Stimulated activated CD4-positive, alpha-beta T cell treated with anti-CD3 and anti-CD28 coated beads, Interleukin-15, amount 100 ng/mL, for 24 hours (primary cell): Measurements from ENCODE around the gene ZNF485.
"Not testable (repeated sequence)": the region's sequence is repeated elsewhere in the genome, so short reads cannot be mapped to it uniquely, and the experiment has no call there.

Source experiments
- DNase-seq: peaks from one replicate; pipeline ENCODE4 v3.0.0-alpha.2; 2020

The ZNF485 gene

DNA sequence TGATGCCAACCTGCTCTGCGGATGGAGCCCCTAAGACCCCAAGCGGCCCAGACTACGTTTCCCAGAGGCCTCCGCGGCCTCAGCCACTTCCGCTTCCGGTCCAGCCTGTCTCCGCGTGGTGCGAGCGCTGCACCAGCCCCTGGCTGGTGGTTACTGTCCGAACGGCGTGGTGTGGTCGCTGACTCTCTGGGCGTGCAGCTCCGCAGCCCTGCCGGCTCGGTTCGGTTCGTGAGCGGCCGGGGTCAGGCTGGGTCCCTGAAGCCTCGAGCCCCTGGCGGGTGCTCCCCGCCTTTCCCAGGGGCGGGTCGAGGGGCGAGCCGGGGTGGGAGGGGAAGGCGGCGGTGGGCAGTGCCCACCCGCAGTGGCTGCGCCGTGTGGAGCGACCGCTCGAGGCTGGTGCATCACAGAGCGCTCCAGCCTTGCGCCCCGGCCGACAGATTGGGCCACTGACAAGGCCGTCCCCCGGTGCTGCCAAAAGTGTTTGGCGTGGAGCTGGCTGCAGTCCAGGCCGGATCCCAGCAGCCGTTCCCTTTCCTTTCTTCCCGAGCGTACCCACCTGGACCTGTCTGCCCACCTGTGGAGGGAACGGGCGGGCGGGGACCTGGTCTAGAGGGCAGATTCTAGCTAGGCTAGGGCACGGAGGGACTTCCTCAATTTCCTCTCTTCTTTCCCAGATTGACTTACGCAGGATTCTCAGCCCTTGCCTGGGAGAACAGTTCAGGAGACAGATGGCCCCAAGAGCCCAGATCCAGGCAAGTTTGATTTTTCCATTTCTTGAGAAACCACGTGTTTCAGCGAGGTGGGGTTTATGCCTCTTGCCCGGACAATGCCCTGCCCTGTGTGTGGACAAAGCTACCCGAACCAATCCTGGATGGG lies at the start of gene ZNF485:
ZNF485 (plus strand) TSS at position 116 of the 876 bp plus-strand sequence; CDS start at position 729, 613 bp downstream.
- DNase-seq, result peak; percentile 82

DNA sequence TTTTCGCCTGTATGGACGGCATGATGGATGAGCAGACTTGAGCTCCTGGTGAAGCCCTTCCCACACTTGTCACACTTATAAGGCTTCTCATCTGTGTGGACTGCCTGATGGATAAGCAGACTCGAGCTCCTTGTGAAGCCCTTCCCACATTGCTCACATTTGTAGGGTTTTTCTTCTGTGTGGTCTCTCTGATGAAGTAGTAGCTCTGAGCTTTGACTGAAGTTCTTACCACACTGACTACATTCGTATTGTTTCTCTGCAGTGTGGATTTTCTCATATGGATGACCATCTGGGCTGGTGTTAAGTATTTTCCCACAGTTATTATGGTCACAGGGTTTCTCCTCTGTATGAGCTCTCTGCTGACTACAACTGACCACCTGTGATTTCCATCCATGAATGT lies 49.0 kb upstream of the ZNF485 start:
- no peak for DNase-seq

DNA sequence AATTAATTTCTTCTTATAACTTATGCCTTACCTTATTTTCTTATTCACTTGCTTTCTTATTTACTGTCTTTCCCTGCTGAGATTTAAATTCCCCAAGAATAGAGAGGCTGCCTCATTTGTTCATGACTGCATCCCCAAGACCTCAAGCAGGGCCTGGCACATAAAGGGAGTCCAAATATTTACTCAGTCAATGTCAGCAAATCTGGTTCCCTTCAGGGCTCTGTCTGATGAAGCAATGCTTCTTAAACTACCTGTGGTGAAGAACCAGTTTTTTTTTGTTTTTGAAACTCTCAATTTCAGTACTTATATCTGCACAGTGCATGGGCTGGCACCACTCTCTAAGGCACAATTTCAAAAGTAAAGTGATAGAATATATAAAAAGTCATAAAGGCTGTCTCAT lies 36.6 kb upstream of the ZNF485 start:
- no peak for DNase-seq

DNA sequence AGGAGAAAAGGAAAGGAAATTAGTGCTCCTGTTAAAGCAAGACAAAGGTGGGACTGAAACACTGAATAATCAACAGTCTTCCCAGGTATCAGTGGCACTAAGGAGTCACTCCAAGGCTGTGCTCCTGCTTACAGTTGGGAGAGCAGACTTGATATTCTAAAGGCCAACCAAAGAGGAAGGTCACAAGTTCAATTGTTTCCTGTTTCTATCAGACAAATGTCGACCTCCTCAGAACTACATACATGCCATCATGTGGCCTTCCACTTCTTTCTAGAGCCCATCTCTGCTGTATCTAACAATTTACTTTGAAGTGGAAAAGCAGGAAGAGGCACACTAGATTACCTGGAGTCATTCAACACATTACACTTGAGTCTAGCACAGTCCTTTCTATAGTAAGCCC lies 35.3 kb upstream of the ZNF485 start:
- no peak for DNase-seq

DNA sequence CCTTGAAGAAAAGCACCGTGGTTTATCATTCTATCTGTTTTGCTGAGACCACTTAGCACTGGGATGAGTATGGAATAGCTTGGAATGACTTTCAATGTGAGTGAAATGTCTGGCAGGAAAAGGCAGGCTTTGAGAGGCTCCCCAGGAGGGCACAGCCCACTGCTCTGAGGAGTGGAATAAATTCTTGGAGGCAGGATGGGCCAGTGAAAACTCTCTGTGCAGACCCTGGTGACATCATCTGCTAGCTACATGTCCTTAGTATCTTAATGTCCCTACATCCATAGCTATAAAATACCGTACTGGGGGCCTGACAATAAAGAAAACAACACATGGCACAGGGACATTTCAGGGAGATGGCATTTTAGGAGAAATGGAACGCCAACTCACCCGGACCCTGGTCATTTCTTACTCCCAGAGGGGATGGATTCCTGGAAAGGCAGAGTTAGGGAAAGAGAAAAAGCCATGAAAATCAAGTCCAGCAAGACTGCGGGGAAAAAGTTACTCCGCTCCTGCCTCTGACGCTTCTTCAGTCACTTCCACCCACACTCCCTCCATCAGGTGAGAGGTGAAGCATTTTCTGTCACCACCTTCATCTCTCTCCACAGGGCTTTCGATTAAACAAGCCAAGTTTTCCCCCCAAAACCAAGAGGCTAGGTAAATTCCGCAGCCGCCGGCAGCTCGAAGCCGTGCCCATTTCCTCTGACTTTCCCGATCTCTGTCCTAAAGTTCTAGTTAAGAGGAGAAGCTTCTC lies 32.8 kb upstream of the ZNF485 start:
- DNase-seq, result peak; percentile 23

DNA sequence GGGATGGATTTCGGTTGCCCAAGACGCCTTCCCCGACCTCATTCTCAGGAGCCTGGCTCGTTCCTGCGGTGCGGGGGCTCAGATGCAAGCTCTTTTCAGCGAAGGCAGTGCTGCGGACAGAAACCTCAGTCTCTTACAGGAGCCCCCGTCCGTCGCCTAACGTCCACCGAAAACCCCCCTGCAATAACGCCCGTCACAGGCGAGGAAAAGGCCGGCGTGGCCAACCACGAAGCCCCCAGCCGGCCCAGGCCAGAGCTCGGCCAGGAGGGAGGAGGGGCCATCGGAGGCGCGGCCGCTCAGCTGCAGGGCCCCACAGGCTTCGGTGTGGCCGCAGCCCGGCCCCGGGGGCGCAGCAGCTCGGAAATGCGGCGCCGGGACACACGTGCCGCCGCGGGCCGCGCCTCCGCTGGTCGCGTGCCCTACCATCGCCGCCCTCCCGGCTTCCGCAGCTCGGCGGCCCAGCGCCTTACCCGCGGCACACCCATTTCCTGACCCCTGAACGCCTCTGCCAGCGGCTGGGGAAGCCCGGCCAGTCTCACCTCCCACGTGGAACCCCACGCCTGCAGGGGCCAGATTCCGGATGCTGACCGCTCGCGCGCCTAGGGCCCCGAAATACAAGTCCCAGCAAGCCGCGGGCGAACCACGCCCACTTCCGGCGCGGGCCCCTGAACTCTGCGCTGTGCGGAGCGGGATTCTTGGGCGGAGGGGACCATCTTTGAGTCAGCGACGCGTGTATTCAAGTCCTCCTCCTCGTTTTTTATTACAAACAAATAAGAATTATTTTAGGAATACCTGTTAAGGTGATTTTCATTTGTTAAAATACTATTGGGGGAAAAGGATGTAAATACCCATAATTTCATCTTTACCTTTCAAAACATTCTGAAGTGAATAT lies 32.0 kb upstream of the ZNF485 start, which contains the start of gene ZNF239:
ZNF239 (minus strand) TSS at position 616 of the 892 bp plus-strand sequence. CDS start 16,537 bp downstream, outside the sequence.
- DNase-seq, result peak; percentile 91

DNA sequence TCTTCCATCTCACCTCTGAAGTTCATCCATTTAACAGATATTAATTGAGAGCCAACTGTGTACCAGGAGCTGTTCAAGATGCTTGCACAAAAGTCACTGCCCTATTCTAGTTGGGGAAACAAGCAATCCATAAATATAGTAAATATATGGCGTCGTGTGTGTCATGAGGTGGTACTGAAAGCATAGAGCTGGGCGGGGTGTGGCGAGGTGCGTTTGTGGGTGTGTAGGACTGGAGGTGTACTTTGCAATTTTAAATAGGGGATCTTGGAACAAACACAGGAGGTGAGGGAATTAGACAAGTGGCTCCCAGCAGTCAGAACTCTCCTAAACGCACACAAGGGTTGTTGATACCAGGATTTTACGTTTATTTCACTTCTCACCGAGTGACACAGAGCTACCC lies 31.3 kb upstream of the ZNF485 start:
- DNase-seq, result no peak

DNA sequence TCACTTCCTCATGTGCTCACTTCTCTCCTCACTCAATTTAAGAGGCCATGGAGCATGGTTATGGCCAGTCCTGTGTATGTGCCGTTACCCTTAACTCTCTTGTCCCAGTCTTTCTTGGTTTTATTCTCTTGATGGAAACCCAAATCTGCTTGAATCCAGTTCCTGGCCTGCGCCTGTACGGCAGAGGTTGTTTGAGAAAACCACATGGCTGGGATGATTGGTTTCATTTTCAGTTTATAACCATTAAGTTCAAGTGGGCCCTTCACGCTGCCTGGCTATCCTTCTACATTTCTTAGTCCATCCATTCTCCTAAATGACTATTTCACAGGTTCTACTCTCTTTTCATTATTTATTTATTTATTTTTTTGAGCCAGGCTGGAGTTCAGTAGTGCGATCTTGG lies 30.2 kb upstream of the ZNF485 start:
- DNase-seq, result peak; percentile 9

DNA sequence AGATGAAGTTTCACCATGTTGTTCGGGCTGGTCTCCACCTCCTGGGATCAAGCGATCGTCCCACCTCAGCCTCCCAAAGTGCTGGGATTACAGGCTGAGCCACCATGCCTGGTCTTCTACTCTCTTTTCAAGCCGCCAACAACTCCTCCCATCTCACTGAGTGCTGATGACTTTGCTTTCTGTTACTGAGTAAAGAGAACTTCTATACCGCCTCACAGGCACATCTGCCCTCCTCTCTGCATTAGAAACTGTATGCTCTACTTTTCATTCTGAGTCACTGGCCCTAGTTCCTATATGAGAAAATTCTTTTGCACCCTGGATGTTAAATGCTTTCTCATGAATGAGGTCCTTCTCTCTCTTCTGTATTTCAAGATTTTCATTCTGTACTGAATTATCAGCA lies 29.7 kb upstream of the ZNF485 start:
- no peak for DNase-seq

DNA sequence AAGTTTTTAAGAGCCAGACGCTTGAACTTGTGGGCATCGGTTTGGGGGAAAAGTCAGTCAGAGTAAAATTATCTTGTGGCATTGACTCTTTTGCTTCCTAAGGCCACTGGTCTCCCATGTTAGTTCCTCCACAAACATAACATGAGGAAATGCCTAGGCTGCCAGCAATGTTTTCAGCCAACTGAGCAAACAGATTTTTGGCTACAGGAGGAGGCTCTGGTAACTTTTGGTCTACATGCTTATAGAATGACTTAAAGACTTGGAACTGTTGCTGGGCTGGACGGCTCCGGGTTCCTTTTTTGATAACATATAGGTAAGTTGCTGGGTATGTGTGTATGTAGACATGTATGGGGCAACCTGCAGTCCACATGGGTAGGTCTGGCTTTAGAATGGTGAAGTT lies 22.2 kb upstream of the ZNF485 start:
- DNase-seq, result no peak

DNA sequence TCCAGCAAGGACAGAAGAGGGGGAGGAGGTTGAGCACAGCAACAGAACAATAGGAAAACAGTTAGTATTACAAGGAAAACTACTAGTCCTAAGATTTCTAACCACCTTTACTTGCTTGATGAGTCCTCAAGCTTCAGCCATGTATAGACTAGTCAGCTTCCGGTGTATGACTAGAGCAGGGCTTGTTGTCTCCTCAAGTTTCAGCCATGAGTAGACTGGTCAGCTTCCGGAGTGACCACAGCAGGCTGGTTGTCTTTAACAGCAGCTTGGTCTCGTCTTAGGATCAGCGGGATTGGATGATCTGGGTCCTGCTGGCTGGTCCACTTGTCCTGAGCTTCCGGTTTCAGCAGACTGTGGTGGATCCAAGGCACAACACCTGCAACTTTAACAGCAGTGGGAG lies 21.2 kb upstream of the ZNF485 start:
- no peak for DNase-seq

DNA sequence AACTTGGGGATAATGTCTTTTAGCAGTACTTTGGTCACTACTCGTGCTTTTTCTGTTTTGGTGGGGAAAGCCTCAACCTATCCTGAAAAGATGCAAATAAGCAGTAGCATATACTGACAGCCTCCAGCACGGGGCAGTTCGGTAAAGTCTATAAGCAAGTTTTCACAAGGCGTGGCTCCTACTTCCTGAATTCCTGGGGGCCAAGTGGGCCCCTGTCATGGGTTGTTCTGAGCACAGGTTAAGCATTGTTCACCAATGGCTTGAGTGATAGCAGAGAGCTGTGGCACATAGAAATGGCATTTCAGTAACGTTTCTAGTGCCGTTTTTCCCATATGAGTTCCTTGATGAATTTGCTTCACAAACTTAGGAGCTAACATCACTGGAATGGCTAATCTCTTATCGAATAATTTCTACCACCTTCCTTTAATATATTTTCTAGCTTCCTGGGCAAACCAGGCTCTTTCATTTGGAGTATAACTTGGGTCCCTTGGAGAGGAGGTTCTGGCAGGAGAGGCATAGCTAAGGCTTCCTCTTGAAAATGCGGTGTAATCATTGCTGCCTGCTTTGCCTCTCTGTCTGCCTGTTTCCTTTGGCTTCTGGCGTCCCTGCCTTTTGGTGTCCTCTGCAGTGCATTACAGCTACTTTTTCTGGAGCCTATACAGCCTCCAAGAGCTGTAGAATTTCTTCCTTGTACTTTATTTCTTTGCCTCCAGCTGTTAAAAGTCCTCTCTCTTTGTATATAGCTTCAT lies 20.1 kb upstream of the ZNF485 start:
- no peak for DNase-seq

DNA sequence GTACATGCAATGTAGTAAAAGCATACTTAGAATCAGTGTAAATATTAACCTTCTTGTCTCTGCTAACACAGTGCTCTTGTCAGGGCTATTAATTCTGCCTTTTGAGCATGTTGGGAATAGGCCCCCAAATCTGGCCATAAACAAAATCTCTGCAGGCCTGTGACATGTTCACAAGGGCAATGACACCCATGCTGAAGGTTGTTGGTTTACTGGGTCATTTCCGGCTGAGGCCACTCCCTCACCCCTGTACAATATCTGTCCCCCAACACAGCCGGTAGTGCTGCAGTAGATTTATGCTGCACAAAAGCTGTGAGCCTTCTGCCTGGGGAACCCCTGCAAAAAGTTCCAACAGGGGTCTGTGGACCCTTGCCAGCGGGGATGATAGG lies 19.5 kb upstream of the ZNF485 start:
- not testable (repeated sequence) for DNase-seq

DNA sequence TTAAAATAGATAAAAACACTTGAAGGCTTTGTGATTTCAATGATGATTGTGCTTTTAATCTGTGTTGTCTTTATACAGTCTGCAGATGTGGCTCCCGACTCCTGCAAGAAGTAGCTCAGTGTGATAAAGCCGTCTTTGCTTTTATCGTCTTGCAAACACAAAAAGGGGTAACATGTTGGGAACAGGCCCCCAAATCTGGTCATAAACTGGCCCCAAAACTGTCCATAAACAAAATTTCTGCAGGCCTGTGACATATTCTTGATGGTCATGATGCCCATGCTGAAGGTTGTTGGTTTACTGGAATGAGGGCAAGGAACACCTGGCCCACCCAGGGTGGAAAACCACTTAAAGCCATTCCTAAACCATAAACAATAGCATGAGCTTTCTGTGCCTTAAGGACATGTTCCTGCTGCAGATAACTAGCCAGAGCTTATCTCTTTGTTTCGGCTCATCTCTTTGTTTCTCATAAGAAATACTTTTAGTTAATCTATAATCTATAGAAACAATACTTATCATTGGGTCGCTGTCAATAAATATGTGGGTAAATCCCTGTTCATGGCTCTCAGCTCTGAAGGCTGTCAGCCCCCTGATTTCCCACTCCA lies 14.8 kb upstream of the ZNF485 start:
- no peak for DNase-seq

DNA sequence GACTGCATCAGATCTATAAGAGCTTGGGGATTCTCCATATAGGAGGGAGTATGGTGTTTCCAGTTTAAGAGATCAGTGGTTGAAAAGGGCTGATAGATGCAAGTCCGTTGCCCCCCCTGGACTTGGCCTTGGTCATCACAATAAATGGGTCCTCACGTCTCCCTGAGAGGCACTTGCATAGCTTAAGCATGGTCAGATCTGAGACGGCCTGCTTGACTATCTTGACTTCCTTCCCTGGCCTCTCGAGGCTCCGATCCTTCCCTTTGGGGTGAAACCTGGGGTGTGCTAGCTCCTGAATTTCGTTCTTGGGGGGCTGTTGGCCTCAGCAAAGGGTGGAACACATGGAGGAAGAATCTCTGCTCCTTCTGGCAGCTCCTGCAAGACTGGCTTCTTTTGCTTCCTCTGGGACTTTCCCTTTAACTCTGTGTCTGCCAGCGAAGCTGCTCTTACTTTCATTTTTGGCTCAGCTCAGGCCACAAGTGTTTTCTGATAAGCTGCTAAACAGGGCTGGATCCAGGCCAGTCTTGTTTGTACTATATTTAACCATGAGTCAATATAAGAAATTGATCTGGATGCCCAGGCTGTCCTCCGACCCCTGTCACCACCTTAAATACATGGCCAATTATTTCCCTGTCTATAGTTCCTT lies 11.2 kb upstream of the ZNF485 start:
- peak; percentile 60 for DNase-seq

DNA sequence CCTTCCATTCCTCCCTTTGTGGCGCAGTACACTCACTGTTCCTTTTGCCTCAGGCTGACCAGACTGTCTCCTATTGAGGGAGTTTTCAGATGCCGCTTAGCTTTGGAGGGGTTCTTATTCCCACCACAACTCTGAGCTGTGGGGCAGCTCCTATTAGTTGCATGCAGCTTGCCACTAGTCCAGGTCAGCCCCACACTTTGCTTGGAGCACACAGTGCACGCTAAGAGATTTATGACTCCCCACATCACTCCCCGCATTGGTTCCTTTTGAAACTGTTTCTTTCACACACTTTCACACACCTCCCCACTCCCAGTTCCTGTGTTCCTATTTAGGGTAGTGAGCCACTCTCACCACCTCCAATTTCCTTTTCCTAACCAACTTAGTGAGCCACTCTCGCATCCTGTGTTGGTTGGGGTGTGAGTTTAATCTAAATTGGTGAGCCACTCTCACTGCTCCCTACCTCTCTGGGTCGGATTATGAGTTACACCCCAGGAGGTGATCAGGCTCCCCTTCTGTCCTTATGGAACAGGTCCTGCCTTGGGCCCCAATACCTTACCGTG lies 10.4 kb upstream of the ZNF485 start:
- DNase-seq, result peak; percentile 51

DNA sequence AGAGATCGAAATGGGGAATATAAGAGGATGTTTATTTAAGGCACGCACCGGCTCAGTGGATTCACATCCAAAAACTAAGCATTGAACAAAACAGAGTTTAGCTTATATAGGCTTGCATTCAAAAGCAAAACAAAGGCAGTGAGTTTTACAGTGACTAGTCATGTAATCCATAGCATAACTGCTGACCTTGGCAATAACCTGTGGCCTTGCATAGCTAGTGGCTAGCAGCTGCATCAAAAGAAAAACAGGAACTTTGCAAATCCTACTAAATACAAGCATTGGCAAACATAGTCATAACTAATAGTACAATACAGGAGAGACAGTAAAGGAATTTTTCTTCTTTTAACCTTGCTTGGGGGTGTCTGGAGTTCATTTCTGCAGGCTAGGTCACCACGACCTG lies 9.7 kb upstream of the ZNF485 start:
- no peak for DNase-seq

DNA sequence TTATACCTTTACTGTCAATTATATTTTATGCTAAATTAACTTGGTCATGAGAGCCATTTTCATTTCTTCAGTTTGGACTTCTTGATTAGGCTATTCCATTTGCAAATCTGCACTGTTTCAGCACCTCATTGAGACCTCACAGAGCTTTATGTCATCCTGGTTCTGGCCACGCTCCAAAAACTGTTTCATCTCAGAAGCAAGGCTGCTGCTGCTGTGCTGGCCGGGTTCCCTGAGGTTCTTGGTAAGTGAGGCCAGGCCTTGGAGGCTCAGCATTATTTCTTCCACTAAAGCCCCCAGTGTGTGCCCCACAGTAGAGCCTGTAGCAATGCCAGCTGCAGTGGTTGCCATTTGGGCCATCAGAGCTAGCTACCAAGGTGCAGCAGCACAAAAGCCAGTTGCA lies 7.8 kb upstream of the ZNF485 start:
- DNase-seq, result no peak

DNA sequence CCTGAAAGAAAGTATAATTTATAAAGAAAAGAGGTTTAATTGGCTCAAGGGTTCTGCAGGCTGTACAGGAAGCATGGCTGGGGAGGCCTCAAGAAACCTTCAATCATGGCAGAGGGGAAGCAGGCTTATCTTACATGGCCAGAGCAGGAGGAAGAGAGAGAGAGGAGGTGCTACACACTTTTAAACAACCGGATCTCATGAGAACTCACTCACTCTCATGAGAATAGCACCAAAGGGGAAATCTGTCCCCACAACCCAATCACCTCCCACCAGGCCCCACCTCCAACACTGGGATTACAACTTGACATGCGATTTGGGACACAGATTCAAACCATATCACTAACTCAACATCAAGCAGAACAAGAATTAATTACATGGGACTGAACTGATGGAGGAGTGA lies 6.9 kb upstream of the ZNF485 start:
- DNase-seq, result no peak

DNA sequence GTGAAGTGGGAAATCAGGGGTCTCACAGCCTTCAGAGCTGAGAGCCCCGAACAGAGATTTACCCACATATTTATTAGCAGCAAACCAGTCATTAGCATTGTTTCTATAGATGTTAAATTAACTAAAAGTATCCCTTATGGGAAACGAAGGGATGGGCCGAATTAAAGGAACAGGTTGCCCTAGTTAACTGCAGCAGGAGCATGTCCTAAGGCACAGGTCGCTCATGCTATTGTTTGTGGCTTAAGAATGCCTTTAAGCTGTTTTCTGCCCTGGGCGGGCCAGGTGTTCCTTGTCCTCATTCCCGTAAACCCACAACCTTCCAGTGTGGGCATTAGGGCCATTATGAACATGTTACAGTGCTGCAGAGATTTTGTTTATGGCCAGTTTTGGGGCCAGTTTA lies 4.7 kb upstream of the ZNF485 start:
- DNase-seq, result not testable (repeated sequence)

DNA sequence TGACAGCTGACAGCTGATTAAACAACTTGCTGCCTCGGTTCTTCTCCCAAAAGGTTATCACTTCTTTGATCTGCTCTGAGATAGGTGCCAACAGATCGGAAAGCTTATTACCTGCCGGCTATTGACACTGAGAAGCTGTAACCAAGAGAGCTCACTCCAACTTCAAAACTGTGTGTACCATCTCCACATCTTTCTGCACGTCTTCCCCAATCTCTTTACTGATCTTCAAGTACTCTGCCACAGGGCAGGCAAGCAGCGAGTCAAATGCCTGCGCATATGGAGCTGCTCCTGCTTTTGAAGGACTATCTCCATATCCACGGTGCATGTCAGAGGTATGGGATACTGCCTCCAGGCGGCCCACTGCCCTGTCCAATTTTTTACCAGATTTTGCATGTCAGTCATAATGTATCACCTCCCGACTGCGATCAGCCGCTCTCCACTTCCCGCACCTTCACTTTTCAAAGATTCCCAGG lies 352 bp upstream of the ZNF485 start:
- no peak for DNase-seq
